H9 (cell line): Measurements from ENCODE around the gene ANKH. TPM values are rescaled to one million over a fixed set of nuclear protein-coding genes. Genes with fewer than 3 reads are reported as not detected.

Source experiments
- DNase-seq: peaks from one replicate; pipeline ENCODE4 v3.0.0-alpha.2; 2017
- H2AFZ ChIP-seq: one replicate; pipeline ENCODE4 v1.6.1; 2013; ENCODE audit warnings: mild to moderate bottlenecking, low read length, control low read depth, moderate library complexity
- H2AK5ac ChIP-seq: 2 replicates; pipeline ENCODE4 v1.6.1; 2013; ENCODE audit warnings: low read length, control low read depth, mixed read lengths; ENCODE audit not compliant: insufficient read length
- H2BK120ac ChIP-seq: one replicate; pipeline ENCODE4 v1.6.1; 2013; ENCODE audit warnings: low read depth, mild to moderate bottlenecking, low read length, control low read depth, inconsistent platforms; ENCODE audit not compliant: poor library complexity, severe bottlenecking
- H2BK12ac ChIP-seq: 2 replicates; pipeline ENCODE4 v1.6.1; 2013; ENCODE audit warnings: low read length, control low read depth, mixed read lengths, low read depth; ENCODE audit not compliant: insufficient read length
- H2BK15ac ChIP-seq: 2 replicates; pipeline ENCODE4 v1.6.1; 2013; ENCODE audit warnings: low read depth, low read length, control low read depth
- H2BK20ac ChIP-seq: one replicate; pipeline ENCODE4 v1.6.1; 2013; ENCODE audit warnings: low read depth, mild to moderate bottlenecking, low read length, control low read depth, inconsistent platforms; ENCODE audit not compliant: poor library complexity, severe bottlenecking
- H2BK5ac ChIP-seq: 2 replicates; pipeline ENCODE4 v1.6.1; 2013; ENCODE audit warnings: low read length, control low read depth, mixed read lengths; ENCODE audit not compliant: insufficient read length
- H3K14ac ChIP-seq: 2 replicates; pipeline ENCODE4 v1.6.1; 2013; ENCODE audit warnings: low read length, control low read depth; ENCODE audit not compliant: insufficient read depth
- H3K18ac ChIP-seq: 2 replicates; pipeline ENCODE4 v1.6.1; 2013; ENCODE audit warnings: low read depth, mild to moderate bottlenecking, mixed read lengths, low read length, control low read depth; ENCODE audit not compliant: insufficient read length
- H3K23ac ChIP-seq: 2 replicates; pipeline ENCODE4 v1.6.1; 2013; ENCODE audit warnings: low read length, control low read depth, mixed read lengths, low read depth; ENCODE audit not compliant: insufficient read length
- H3K23me2 ChIP-seq: 2 replicates; pipeline ENCODE4 v1.6.1; 2013; ENCODE audit warnings: low read depth, mild to moderate bottlenecking, mixed read lengths, low read length, control low read depth; ENCODE audit not compliant: insufficient read length, poor library complexity, severe bottlenecking
- H3K27ac ChIP-seq: 2 replicates; pipeline ENCODE4 v1.5.1; 2013; ENCODE audit warnings: low read length, control low read depth, mixed read lengths, low read depth; ENCODE audit not compliant: insufficient read length
- H3K27me3 ChIP-seq: 2 replicates; pipeline ENCODE4 v1.6.1; 2013; ENCODE audit warnings: low read length, control low read depth, inconsistent platforms; ENCODE audit not compliant: insufficient read depth
- H3K4ac ChIP-seq: 2 replicates; pipeline ENCODE4 v1.6.1; 2013; ENCODE audit warnings: low read depth, mild to moderate bottlenecking, control low read depth, inconsistent platforms, low read length, moderate library complexity
- H3K4me1 ChIP-seq: 2 replicates; pipeline ENCODE4 v1.6.1; 2013; ENCODE audit warnings: low read length, control low read depth, inconsistent platforms; ENCODE audit not compliant: insufficient read depth
- H3K4me2 ChIP-seq: 2 replicates; pipeline ENCODE4 v1.6.1; 2013; ENCODE audit warnings: low read length, control low read depth, mixed read lengths; ENCODE audit not compliant: insufficient read length, insufficient read depth
- H3K56ac ChIP-seq: 2 replicates; pipeline ENCODE4 v1.6.1; 2013; ENCODE audit warnings: low read depth, mild to moderate bottlenecking, mixed read lengths, low read length, control low read depth; ENCODE audit not compliant: insufficient read length
- H3K79me1 ChIP-seq: 2 replicates; pipeline ENCODE4 v1.6.1; 2013; ENCODE audit warnings: low read depth, mild to moderate bottlenecking, moderate library complexity, low read length, control low read depth, inconsistent platforms; ENCODE audit not compliant: insufficient read depth, poor library complexity, severe bottlenecking
- H3K79me2 ChIP-seq: 2 replicates; pipeline ENCODE4 v1.6.1; 2013; ENCODE audit warnings: low read length, control low read depth, inconsistent platforms; ENCODE audit not compliant: insufficient read depth
- H3K9ac ChIP-seq: 2 replicates; pipeline ENCODE4 v1.6.1; 2013; ENCODE audit warnings: low read length, control low read depth, mixed read lengths; ENCODE audit not compliant: insufficient read length; ENCODE audit errors: extremely low read depth
- H3K9me3 ChIP-seq: one replicate; pipeline ENCODE4 v1.6.1; 2013; ENCODE audit warnings: low read depth, low read length, inconsistent platforms; ENCODE audit not compliant: control insufficient read depth
- H3T11ph ChIP-seq: one replicate; pipeline ENCODE4 v1.6.1; 2013; ENCODE audit warnings: mild to moderate bottlenecking, low read length, control low read depth, inconsistent platforms
- H4K20me1 ChIP-seq: one replicate; pipeline ENCODE4 v1.6.1; 2013; ENCODE audit not compliant: control insufficient read depth, insufficient read length, insufficient read depth
- H4K5ac ChIP-seq: 2 replicates; pipeline ENCODE4 v1.6.1; 2013; ENCODE audit warnings: low read depth, mild to moderate bottlenecking, mixed read lengths, low read length, control low read depth; ENCODE audit not compliant: insufficient read length
- H4K8ac ChIP-seq: replicated peaks from 2 replicates; pipeline ENCODE4 v1.6.1; 2013; ENCODE audit warnings: low read length, control low read depth, mixed read lengths, low read depth; ENCODE audit not compliant: insufficient read length
- H4K91ac ChIP-seq: 2 replicates; pipeline ENCODE4 v1.6.1; 2013; ENCODE audit warnings: low read depth, mild to moderate bottlenecking, moderate library complexity, mixed read lengths, low read length, control low read depth; ENCODE audit not compliant: insufficient read length
- H3K27ac Mint-ChIP-seq, 3 experiments: 2 replicates in 2 of 3; 3 replicates in 1 of 3; pipeline ENCODE4 v1.8.0; 2020 to 2021; ENCODE audit warnings: mixed read lengths in 3 of 3, mild to moderate bottlenecking in 1 of 3, moderate library complexity in 1 of 3
- H3K27me3 Mint-ChIP-seq: 2 replicates; pipeline ENCODE4 v1.8.0; 2021; ENCODE audit warnings: low read depth, mild to moderate bottlenecking, moderate library complexity, mixed read lengths
- H3K36me3 Mint-ChIP-seq, 3 experiments: 2 replicates in 2 of 3; 3 replicates in 1 of 3; pipeline ENCODE4 v1.8.0; 2020 to 2021; ENCODE audit warnings: low read depth in 3 of 3, mixed read lengths in 3 of 3; ENCODE audit not compliant: insufficient read depth in 1 of 3
- H3K4me1 Mint-ChIP-seq, 2 experiments: 2 replicates each; pipeline ENCODE4 v1.8.0; 2020; ENCODE audit warnings: mixed read lengths in 2 of 2
- H3K4me3 Mint-ChIP-seq, 2 experiments: 2 replicates in 1 of 2; 3 replicates in 1 of 2; pipeline ENCODE4 v1.8.0; 2020 to 2021; ENCODE audit warnings: mild to moderate bottlenecking in 2 of 2, mixed read lengths in 2 of 2, moderate library complexity in 1 of 2
- H3K9me3 Mint-ChIP-seq, 2 experiments: 2 replicates in 1 of 2; 3 replicates in 1 of 2; pipeline ENCODE4 v1.8.0; 2020; ENCODE audit warnings: mild to moderate bottlenecking in 2 of 2, mixed read lengths in 2 of 2, moderate library complexity in 1 of 2
- WGBS: extraction: QIAGEN DNeasy Blood & Tissue Kit; methylation state at CpG from one replicate; pipeline ENCODE4 v1.1.7; 2013; ENCODE audit warnings: missing lambda C conversion rate, low lambda C conversion rate, mixed read lengths; ENCODE audit not compliant: insufficient read length; ENCODE audit errors: extremely low coverage; 5-methylcytosine and 5-hydroxymethylcytosine counted together
- total RNA-seq: library from RNA; stranded (reverse); gene quantifications from 2 replicates; pipeline ENCODE4 v1.2.1, GENCODE V29; 2021
- TF ChIP-seq, protein P1 (sequence below): fragments of 200-600 bp; sonication (generic); conservative IDR thresholded peaks from 3 replicates; pipeline ENCODE4 v1.8.0; 2021; ENCODE audit warnings: antibody characterized with exemption, mild to moderate bottlenecking

ANKH gene
- total RNA-seq, 1 experiment from 2014 or later = 9.6 TPM

DNA sequence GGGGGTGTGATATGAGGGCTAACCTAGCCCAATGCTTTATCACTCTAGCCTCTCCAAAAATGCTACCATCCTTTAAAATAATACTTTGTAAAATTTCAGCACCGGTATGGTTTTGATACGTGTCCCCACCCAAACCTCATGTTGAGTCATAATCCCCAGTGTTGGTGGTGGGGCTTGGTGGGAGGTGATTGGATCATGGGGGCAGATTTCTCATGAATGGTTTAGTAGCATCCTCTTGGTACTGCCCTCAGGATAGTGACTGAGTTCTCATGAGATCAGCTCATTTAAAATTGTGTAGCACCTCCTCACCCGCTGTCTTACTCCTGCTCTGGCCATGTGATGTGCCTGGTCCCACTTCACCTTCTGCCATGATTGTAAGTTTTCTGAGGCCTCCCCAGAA lies 35.0 kb upstream of the ANKH start:
- TF ChIP-seq, protein P1, sequence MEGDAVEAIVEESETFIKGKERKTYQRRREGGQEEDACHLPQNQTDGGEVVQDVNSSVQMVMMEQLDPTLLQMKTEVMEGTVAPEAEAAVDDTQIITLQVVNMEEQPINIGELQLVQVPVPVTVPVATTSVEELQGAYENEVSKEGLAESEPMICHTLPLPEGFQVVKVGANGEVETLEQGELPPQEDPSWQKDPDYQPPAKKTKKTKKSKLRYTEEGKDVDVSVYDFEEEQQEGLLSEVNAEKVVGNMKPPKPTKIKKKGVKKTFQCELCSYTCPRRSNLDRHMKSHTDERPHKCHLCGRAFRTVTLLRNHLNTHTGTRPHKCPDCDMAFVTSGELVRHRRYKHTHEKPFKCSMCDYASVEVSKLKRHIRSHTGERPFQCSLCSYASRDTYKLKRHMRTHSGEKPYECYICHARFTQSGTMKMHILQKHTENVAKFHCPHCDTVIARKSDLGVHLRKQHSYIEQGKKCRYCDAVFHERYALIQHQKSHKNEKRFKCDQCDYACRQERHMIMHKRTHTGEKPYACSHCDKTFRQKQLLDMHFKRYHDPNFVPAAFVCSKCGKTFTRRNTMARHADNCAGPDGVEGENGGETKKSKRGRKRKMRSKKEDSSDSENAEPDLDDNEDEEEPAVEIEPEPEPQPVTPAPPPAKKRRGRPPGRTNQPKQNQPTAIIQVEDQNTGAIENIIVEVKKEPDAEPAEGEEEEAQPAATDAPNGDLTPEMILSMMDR = no peak
- no peak overlapping the region for H3K4me3 Mint-ChIP-seq
- DNase-seq = no peak
- Histone ChIP-seq H3K9ac (no peak overlapping the region), H3K79me1 (no peaks in the 10 kb centered on the region), H2AK5ac (no peak overlapping the region), H3K9me3 (no peaks in the 10 kb centered on the region), H3T11ph (no peak overlapping the region), H3K4ac (no peak overlapping the region), H4K8ac (no peak overlapping the region), H3K23ac (no peak overlapping the region), H2BK15ac (no peak overlapping the region), H4K5ac (no peak overlapping the region), H3K79me2 (no peaks in the 10 kb centered on the region), H4K20me1 (no peaks in the 10 kb centered on the region), H4K91ac (no peak overlapping the region), H2BK120ac (no peak overlapping the region), H3K4me1 (no peaks in the 10 kb centered on the region), H3K23me2 (no peaks in the 10 kb centered on the region), H3K56ac (no peak overlapping the region), H3K27ac (no peak overlapping the region), H3K4me2 (no peak overlapping the region), H3K18ac (no peak overlapping the region), H3K27me3 (no peaks in the 10 kb centered on the region), H2AFZ (no peak overlapping the region), H2BK12ac (no peak overlapping the region), H2BK20ac (no peak overlapping the region), H3K14ac (no peak overlapping the region), H2BK5ac (no peak overlapping the region)
- no peaks in the 10 kb centered on the region for H3K4me1 Mint-ChIP-seq
- H3K36me3 Mint-ChIP-seq = no peaks in the 10 kb centered on the region
- H3K27me3 Mint-ChIP-seq = no peaks in the 10 kb centered on the region
- no CpG with 5 or more reads among the region's 3 CpGs for WGBS
- H3K27ac Mint-ChIP-seq = no peak overlapping the region
- H3K9me3 Mint-ChIP-seq = no peaks in the 10 kb centered on the region
